Heart left ventricle (tissue), 16 donors: ENCODE measurements around the gene SLN. TPM values are rescaled to one million over a fixed set of nuclear protein-coding genes. Genes with fewer than 3 reads are reported as not detected.

Source experiments
- ATAC-seq, 4 donors: fragments of 200-7000 bp; cut with Tn5 transposase; one replicate each; pipeline ENCODE4 v1.9.1; 2020 to 2022; ENCODE audit warnings: moderate library complexity in 4 of 4, mild to moderate bottlenecking in 3 of 4, moderate number of reproducible peaks in 1 of 4
- DNase-seq, 5 donors: peaks; one replicate each; pipeline ENCODE4 v3.0.0-alpha.2; 2020
- H3K27ac ChIP-seq, 12 donors: fragments of 200-600 bp; sonication (generic) in 4 of 12; one replicate each; pipeline versions ENCODE4 v1.5.0 to v1.8.0; 2016 to 2022; ENCODE audit warnings: mild to moderate bottlenecking in 2 of 12
- H3K27me3 ChIP-seq, 9 donors: fragments of 200-600 bp; sonication (generic) in 2 of 9; one replicate each; pipeline versions ENCODE4 v1.5.1 to v1.8.0; 2016 to 2022; ENCODE audit warnings: mild to moderate bottlenecking in 3 of 9
- H3K36me3 ChIP-seq, 9 donors: fragments of 200-600 bp; sonication (generic) in 2 of 9; one replicate each; pipeline versions ENCODE4 v1.5.0 to v1.8.0; 2018 to 2022; ENCODE audit warnings: mild to moderate bottlenecking in 2 of 9
- H3K4me1 ChIP-seq, 12 donors: fragments of 200-600 bp; sonication (generic) in 4 of 12; one replicate each; pipeline versions ENCODE4 v1.5.0 to v1.8.0; 2016 to 2022; ENCODE audit warnings: mild to moderate bottlenecking in 3 of 12
- H3K4me3 ChIP-seq, 12 donors: fragments of 200-600 bp; sonication (generic) in 4 of 12; one replicate each; pipeline versions ENCODE4 v1.5.0 to v1.8.0; 2017 to 2022; ENCODE audit warnings: mild to moderate bottlenecking in 9 of 12, moderate library complexity in 4 of 12
- H3K9me3 ChIP-seq, 12 donors: fragments of 200-600 bp; sonication (generic) in 4 of 12; one replicate each; pipeline versions ENCODE4 v1.5.0 to v1.8.0; 2016 to 2022; ENCODE audit warnings: mild to moderate bottlenecking in 1 of 12
- POLR2A ChIP-seq, 2 donors: fragments of 450-650 bp; IDR thresholded peaks; one replicate each; pipeline ENCODE4 v1.6.1; 2017; ENCODE audit warnings: antibody characterized with exemption in 2 of 2, mild to moderate bottlenecking in 2 of 2, moderate library complexity in 2 of 2
- WGBS, 4 donors: extraction: QIAGEN DNeasy Blood & Tissue Kit in 2 of 4; methylation state at CpG; one replicate each; pipeline versions ENCODE4 v1.1.5 to v1.1.7; 2013 to 2018; 5-methylcytosine and 5-hydroxymethylcytosine counted together
- intact Hi-C, 10 donors: fragments of 100-400 bp; cut with DNase I; formaldehyde crosslinking; loops; one replicate each; pipeline versions ENCODE4 v1.11.1 to v1.14.2; 2022
- polyA plus RNA-seq, 2 donors: library from polyadenylated mRNA; stranded (reverse); fragments of 200-250 nt; gene quantifications; one replicate each; pipeline ENCODE4 v1.2.3, GENCODE V29; 2013
- total RNA-seq, 9 donors: library from RNA; depleted of rRNA in 2 of 9; stranded (reverse); fragments of >200 nt in 2 of 9; fragmentation: NEBNext Ultra II Directional in 3 of 9; extraction: Animal tissue kit (Norgen Biotek cat#: 25700) in 3 of 9; gene quantifications; one replicate each; pipeline versions ENCODE4 v1.1.0 to v1.2.4, GENCODE V29; 2016 to 2023
- TF ChIP-seq, protein P1 (sequence below), 12 donors: fragments of 200-600 bp; sonication (generic) in 4 of 12; IDR thresholded peaks; one replicate each; pipeline versions ENCODE4 v1.5.0 to v1.8.0; 2018 to 2022; ENCODE audit warnings: antibody characterized with exemption in 12 of 12, mild to moderate bottlenecking in 5 of 12
- donor health status: ischemic (EF 13 %, LVEDD 7.1; RV severe dilation, severe dysfunction).
- donor health status: healthy with polysubstance abuse.
- donor health status: DM: no; HTN: yes; CAD: no.
- donor health status: DM: no; HTN: no; CAD: no.
- donor health status: ischemic (EF 25% LVEDD 6.9; RV normal size, moderate dysfunction).
- donor health status: ischemic (EF 25% LVEDD 5.7; RV mildly dilated, moderate dysfunction).
- donor health status: healthy.
- donor health status: DM: yes; HTN: yes; CAD: no.
- donor health status: ischemic (EF 35%, LVEDD 5.7; RV mildly dilated, moderate dysfunction).
- donor health status: nonischemic (EF 11% LVEDD 7.7; RV severe dilation, severe dysfunction).
- donor health status: DM: yes; HTN: yes; CAD: no.
- donor health status: PGD.
- donor health status: ischemic (EF 29% LVEDD 5.4; RV normal size, mild dysfunction).
- donor health status: nonischemic (EF 23%, LVEDD 6.1; RV moderate dilation, normal function).

SLN gene
- total and polyA plus RNA-seq, 11 donors, result 1.1 to 64.8 (median 2.6) TPM

DNA sequence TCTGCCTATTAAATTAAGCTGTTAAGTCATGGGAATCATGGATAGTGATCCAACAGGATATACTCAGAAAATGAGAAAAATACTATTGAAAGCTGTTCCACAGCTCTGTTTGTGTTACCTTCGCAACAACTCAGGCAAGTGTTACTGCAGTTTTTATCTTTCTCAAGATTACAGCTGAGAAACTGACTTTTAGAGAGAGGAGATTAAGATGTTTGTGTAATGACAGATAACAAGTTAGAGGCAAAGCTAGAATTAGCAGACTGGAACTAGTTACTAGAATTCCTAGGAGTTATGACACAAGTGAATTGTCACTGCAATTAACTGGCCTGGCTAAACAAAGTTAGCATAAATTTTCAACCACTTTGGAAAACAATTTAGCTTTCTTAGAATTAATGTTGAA lies 1.6 kb downstream of the SLN start:
- DNase-seq (no peak), ATAC-seq (no peak)
- no peak for TF ChIP-seq POLR2A (IDR thresholded peaks at IDR 0.05)
- TF ChIP-seq, protein P1, sequence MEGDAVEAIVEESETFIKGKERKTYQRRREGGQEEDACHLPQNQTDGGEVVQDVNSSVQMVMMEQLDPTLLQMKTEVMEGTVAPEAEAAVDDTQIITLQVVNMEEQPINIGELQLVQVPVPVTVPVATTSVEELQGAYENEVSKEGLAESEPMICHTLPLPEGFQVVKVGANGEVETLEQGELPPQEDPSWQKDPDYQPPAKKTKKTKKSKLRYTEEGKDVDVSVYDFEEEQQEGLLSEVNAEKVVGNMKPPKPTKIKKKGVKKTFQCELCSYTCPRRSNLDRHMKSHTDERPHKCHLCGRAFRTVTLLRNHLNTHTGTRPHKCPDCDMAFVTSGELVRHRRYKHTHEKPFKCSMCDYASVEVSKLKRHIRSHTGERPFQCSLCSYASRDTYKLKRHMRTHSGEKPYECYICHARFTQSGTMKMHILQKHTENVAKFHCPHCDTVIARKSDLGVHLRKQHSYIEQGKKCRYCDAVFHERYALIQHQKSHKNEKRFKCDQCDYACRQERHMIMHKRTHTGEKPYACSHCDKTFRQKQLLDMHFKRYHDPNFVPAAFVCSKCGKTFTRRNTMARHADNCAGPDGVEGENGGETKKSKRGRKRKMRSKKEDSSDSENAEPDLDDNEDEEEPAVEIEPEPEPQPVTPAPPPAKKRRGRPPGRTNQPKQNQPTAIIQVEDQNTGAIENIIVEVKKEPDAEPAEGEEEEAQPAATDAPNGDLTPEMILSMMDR (IDR thresholded peaks at IDR 0.05), result no peak
- no peak overlapping the region for H3K4me3 ChIP-seq
- H3K4me1 ChIP-seq, result peaks cover 0 to 8% (median 0%) of the 10 kb centered on the region in 12 donors
- no peaks in the 10 kb centered on the region for H3K9me3 ChIP-seq
- intact Hi-C loops, result no loop called here
- no peaks in the 10 kb centered on the region for H3K36me3 ChIP-seq
- H3K27me3 ChIP-seq, result peaks cover 0 to 6% (median 0%) of the 10 kb centered on the region in 9 donors
- H3K27ac ChIP-seq, result no peak overlapping the region
- 51 to 68% (median 59%) methylated on average over 1 of the region's 1 CpG for WGBS, 4 donors

DNA sequence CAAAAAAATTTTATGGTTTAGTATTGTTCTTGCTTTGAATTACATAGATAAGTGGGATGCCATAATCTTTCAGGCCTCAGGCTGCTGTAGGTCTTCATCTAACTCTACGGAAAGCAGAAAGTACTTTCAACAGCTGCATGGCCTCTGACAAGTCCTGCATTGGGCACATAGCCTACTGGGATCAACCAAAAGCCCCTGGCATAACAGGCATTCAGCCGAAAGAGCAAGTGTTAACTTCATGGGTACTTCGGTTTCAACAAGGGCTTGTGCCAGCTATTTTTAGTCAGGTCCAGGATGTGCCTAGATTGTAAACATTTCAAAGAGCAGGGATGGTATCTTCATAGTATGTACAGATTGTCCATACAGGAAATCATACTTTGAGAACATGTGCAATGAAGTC lies 3.1 kb downstream of the SLN start:
- ATAC-seq, result no peak
- TF ChIP-seq, protein P1 (IDR thresholded peaks at IDR 0.05), result no peak
- no peak for TF ChIP-seq POLR2A (IDR thresholded peaks at IDR 0.05)
- intact Hi-C loops, result no loop called here

DNA sequence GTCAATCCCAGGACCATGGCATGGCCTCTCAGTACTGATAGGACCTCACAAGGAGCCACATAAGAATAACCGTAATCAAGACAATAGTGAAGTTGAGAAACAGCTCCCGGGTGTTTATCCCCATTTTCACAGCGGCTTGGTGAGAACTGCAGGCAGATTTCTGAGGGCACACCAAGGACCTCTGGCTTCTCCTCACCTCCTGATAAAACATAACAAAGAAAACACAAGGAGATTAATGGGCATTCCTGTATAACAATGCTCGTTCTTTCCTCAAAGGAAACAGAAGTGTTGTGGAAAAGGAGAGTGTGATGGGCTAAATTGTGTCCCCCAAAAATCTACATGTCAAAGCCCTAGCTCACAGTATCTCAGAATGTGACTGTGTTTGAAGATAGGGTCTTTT lies 4.0 kb downstream of the SLN start:
- no peak for ATAC-seq
- DNase-seq, result no peak
- 38 to 47% (median 44%) methylated on average over 4 of the region's 4 CpGs for WGBS, 4 donors
- TF ChIP-seq POLR2A (IDR thresholded peaks at IDR 0.05), result no peak
- TF ChIP-seq, protein P1 (IDR thresholded peaks at IDR 0.05), result no peak
- Histone ChIP-seq H3K36me3 (no peaks in the 10 kb centered on the region), H3K27ac (no peak overlapping the region), H3K27me3 (peaks cover 0 to 6% (median 0%) of the 10 kb centered on the region in 9 donors), H3K4me3 (no peak overlapping the region), H3K4me1 (peaks cover 0 to under 1% (median 0%) of the 10 kb centered on the region in 12 donors), H3K9me3 (no peaks in the 10 kb centered on the region)
- intact Hi-C loops, result no loop called here

More for the DNA sequence above, 3.1 kb downstream of the SLN start:
- no peak for DNase-seq
- H3K36me3 ChIP-seq, result no peaks in the 10 kb centered on the region
- no peaks in the 10 kb centered on the region for H3K9me3 ChIP-seq
- H3K4me3 ChIP-seq, result no peak overlapping the region
- H3K27me3 ChIP-seq, result peaks cover 0 to 6% (median 0%) of the 10 kb centered on the region in 9 donors
- no peak overlapping the region for H3K27ac ChIP-seq
- 44 to 65% (median 55%) methylated on average over 3 of the region's 3 CpGs for WGBS, 4 donors
- H3K4me1 ChIP-seq, result peaks cover 0 to 8% (median 0%) of the 10 kb centered on the region in 12 donors

DNA sequence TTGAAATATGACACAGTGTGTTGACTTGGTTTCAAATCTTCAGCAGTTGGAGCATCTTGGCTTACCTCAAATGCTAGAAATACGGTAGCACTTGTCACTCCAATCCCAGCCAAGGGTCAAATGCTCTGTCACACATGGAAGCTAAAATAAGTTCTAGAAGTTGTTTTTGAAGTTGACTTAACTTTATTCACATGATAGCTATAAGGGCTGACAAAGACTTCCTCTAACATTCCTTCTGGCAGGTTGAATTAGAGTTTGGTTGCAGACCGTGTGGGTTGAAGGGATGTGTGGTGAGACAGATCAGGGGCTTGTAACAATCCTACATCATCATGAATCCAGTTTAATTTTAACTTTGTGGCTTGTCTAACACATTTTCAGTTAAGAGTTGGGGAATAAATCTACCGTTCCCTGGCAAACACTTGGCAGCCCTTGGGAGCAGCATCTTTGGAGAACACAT lies 4.6 kb downstream of the SLN start:
- intact Hi-C loops, result no loop called here
- no peaks in the 10 kb centered on the region for H3K9me3 ChIP-seq
- H3K27ac ChIP-seq, result no peak overlapping the region
- peaks cover 0 to 4% (median 0%) of the 10 kb centered on the region in 9 donors for H3K27me3 ChIP-seq
- WGBS, 4 donors, result 74 to 82% (median 75%) methylated on average over 3 of the region's 3 CpGs
- H3K4me3 ChIP-seq, result no peak overlapping the region
- H3K4me1 ChIP-seq, result no peaks in the 10 kb centered on the region
- TF ChIP-seq, protein P1 (IDR thresholded peaks at IDR 0.05), result no peak
- no peak for TF ChIP-seq POLR2A (IDR thresholded peaks at IDR 0.05)
- no peaks in the 10 kb centered on the region for H3K36me3 ChIP-seq
- ATAC-seq, result no peak
- no peak for DNase-seq
